ENCODE measurements around the gene RBM47. TPM values are rescaled to one million over a fixed set of nuclear protein-coding genes. Genes with fewer than 3 reads are reported as not detected.

The RBM47 gene
- total and polyA plus RNA-seq, 4 donors, result 25.9 to 119 (median 94.0) TPM

- H3K27ac ChIP-seq (ENCODE audit: low read depth in 1 of 2, low read length in 1 of 2), result peak overlapping the region in 1 of 2 donors; percentile 76
- H3K9ac ChIP-seq (ENCODE audit: insufficient read depth in 1 of 2, low read length in 2 of 2), result no peak overlapping the region
- H3K9me3 ChIP-seq (ENCODE audit: control insufficient read depth in 4 of 4, insufficient read depth in 3 of 4, low read length in 3 of 4), result no peaks in the 10 kb centered on the region
- H3K4me1 ChIP-seq (ENCODE audit: control insufficient read depth in 5 of 5, insufficient read depth in 5 of 5, low read length in 5 of 5), result no peaks in the 10 kb centered on the region
- no peaks in the 10 kb centered on the region for H3K27me3 ChIP-seq (ENCODE audit: control insufficient read depth in 3 of 3, insufficient read depth in 3 of 3, low read length in 2 of 3)
- ATAC-seq (ENCODE audit: insufficient read depth, low FRiP score) (peak; percentile 28), DNase-seq (no peak)
- H3K4me3 ChIP-seq, result no peak overlapping the region
- 58 to 76% methylated on average over 10 of the region's 10 CpGs for WGBS, 2 donors
- TF ChIP-seq, protein P1, sequence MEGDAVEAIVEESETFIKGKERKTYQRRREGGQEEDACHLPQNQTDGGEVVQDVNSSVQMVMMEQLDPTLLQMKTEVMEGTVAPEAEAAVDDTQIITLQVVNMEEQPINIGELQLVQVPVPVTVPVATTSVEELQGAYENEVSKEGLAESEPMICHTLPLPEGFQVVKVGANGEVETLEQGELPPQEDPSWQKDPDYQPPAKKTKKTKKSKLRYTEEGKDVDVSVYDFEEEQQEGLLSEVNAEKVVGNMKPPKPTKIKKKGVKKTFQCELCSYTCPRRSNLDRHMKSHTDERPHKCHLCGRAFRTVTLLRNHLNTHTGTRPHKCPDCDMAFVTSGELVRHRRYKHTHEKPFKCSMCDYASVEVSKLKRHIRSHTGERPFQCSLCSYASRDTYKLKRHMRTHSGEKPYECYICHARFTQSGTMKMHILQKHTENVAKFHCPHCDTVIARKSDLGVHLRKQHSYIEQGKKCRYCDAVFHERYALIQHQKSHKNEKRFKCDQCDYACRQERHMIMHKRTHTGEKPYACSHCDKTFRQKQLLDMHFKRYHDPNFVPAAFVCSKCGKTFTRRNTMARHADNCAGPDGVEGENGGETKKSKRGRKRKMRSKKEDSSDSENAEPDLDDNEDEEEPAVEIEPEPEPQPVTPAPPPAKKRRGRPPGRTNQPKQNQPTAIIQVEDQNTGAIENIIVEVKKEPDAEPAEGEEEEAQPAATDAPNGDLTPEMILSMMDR (IDR thresholded peaks at IDR 0.05; ENCODE audit: control extremely low read depth, extremely low read depth), result no peak
- H3K36me3 ChIP-seq (ENCODE audit: control insufficient read depth in 4 of 4, insufficient read depth in 4 of 4, low read length in 4 of 4), result no peaks in the 10 kb centered on the region
Observed at GRCh38 chr4:40600850-40601249, 28.8 kb downstream of the RBM47 start.

- no peaks in the 10 kb centered on the region for H3K9me3 ChIP-seq (ENCODE audit: control insufficient read depth in 4 of 4, insufficient read depth in 3 of 4, low read length in 3 of 4)
- ATAC-seq (ENCODE audit: insufficient read depth, low FRiP score) (no peak), DNase-seq (no peak)
- TF ChIP-seq, protein P1 (IDR thresholded peaks at IDR 0.05; ENCODE audit: control extremely low read depth, extremely low read depth), result no peak
- H3K9ac ChIP-seq (ENCODE audit: insufficient read depth in 1 of 2, low read length in 2 of 2), result no peak overlapping the region
- peaks cover 0 to 4% (median 0%) of the 10 kb centered on the region in 4 donors for H3K36me3 ChIP-seq (ENCODE audit: control insufficient read depth in 4 of 4, insufficient read depth in 4 of 4, low read length in 4 of 4)
- H3K4me3 ChIP-seq, result no peak overlapping the region
- WGBS, 2 donors, result 69 to 90% methylated on average over 2 of the region's 2 CpGs
- H3K4me1 ChIP-seq (ENCODE audit: control insufficient read depth in 5 of 5, insufficient read depth in 5 of 5, low read length in 5 of 5), result no peaks in the 10 kb centered on the region
- H3K27ac ChIP-seq (ENCODE audit: low read depth in 1 of 2, low read length in 1 of 2), result no peak overlapping the region
- no peaks in the 10 kb centered on the region for H3K27me3 ChIP-seq (ENCODE audit: control insufficient read depth in 3 of 3, insufficient read depth in 3 of 3, low read length in 2 of 3)
Observed at GRCh38 chr4:40599431-40599830, 30.2 kb downstream of the RBM47 start.

DNA sequence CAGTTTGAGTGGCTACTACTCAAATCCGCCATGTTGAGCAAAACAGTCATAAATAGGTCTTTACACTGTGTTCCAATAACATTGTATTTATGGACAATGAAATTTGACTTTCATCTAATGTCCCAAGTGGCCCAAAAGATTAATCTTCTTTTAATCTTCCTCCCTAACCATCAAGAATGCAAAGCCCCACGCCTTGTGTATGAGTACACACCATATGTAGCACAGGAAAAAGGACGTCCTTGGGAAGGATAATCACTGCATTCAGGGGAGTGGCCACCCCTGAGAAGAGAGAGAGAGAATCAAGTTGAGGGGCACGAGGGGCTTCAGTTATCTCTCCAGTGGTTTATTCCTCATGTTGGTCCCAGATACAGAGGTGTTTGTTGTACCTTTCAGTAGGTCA, 33.1 kb downstream of the RBM47 start:
- Histone ChIP-seq H3K36me3 (ENCODE audit: control insufficient read depth in 4 of 4, insufficient read depth in 4 of 4, low read length in 4 of 4) (peaks cover 0 to 6% (median 0%) of the 10 kb centered on the region in 4 donors), H3K27me3 (ENCODE audit: control insufficient read depth in 3 of 3, insufficient read depth in 3 of 3, low read length in 2 of 3) (no peaks in the 10 kb centered on the region), H3K9me3 (ENCODE audit: control insufficient read depth in 4 of 4, insufficient read depth in 3 of 4, low read length in 3 of 4) (peaks cover 0 to 2% (median 0%) of the 10 kb centered on the region in 4 donors), H3K4me1 (ENCODE audit: control insufficient read depth in 5 of 5, insufficient read depth in 5 of 5, low read length in 5 of 5) (no peaks in the 10 kb centered on the region), H3K4me3 (no peak overlapping the region), H3K9ac (ENCODE audit: insufficient read depth in 1 of 2, low read length in 2 of 2) (no peak overlapping the region), H3K27ac (ENCODE audit: low read depth in 1 of 2, low read length in 1 of 2) (no peak overlapping the region)
- 74 to 88% methylated on average over 4 of the region's 4 CpGs for WGBS, 2 donors
- DNase-seq, result no peak
- ATAC-seq (ENCODE audit: insufficient read depth, low FRiP score), result no peak
- TF ChIP-seq, protein P1 (IDR thresholded peaks at IDR 0.05; ENCODE audit: control extremely low read depth, extremely low read depth), result no peak

- ATAC-seq (ENCODE audit: insufficient read depth, low FRiP score), result no peak
- no peak for DNase-seq
- TF ChIP-seq, protein P1 (IDR thresholded peaks at IDR 0.05; ENCODE audit: control extremely low read depth, extremely low read depth), result no peak
- Histone ChIP-seq H3K4me1 (ENCODE audit: control insufficient read depth in 5 of 5, insufficient read depth in 5 of 5, low read length in 5 of 5) (no peaks in the 10 kb centered on the region), H3K4me3 (no peak overlapping the region), H3K27ac (ENCODE audit: low read depth in 1 of 2, low read length in 1 of 2) (no peak overlapping the region), H3K9me3 (ENCODE audit: control insufficient read depth in 4 of 4, insufficient read depth in 3 of 4, low read length in 3 of 4) (peaks cover 0 to 2% (median 0%) of the 10 kb centered on the region in 4 donors), H3K36me3 (ENCODE audit: control insufficient read depth in 4 of 4, insufficient read depth in 4 of 4, low read length in 4 of 4) (peaks cover 0 to 6% (median 0%) of the 10 kb centered on the region in 4 donors), H3K27me3 (ENCODE audit: control insufficient read depth in 3 of 3, insufficient read depth in 3 of 3, low read length in 2 of 3) (no peaks in the 10 kb centered on the region), H3K9ac (ENCODE audit: insufficient read depth in 1 of 2, low read length in 2 of 2) (no peak overlapping the region)
- WGBS, 2 donors, result 82 to 83% methylated on average over 5 of the region's 5 CpGs
Observed at GRCh38 chr4:40595981-40596380, 33.7 kb downstream of the RBM47 start.
